ENCODE data around the gene ELMOD1.

ELMOD1 gene

DNA sequence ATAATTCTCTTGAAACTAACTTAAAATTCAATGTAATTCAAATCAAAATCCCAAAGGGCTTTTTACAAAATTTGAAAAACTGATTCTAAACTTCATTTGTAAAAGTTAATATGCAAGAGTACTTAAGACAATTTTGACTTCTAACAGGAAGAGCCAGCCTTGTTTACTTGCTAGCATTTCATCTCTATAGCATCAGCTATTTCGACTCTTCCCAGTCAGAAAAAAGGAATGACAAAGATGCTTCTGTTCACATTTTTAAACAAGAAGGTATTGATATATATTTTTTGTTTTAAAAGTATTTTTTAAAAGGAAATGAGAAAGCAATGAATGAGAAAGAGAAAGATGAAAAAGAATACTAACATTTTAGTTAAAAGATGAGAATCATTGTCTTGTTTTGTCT, 104.5 kb downstream of the ELMOD1 start:
- no peak for TF ChIP-seq CTCF (IDR thresholded peaks at IDR 0.05; ENCODE audit: borderline replicate concordance, insufficient read depth, low read depth, low read length)
- H3K4me3 ChIP-seq (ENCODE audit: low read depth, low read length), result no peak overlapping the region

DNA sequence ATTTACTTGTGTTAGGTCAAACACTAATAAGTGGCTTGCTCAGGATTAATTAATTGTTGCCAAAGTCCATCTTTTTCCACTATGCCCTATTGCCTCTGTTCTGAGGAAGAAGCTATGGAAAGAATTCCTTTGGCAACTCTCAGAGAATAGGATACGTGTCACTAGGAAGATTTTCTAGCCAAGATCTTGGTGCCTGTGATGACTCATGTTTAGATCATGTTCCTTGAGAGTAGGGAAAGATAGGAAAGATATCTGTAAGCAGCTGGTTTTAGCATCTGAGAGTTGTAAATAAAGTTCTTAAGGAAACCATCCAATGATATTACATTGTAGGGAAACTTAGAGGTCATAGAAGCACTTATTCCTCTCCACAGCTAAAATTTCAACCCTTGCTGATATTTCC, 105.2 kb downstream of the ELMOD1 start:
- TF ChIP-seq CTCF (IDR thresholded peaks at IDR 0.05; ENCODE audit: borderline replicate concordance, insufficient read depth, low read depth, low read length), result no peak
- no peak overlapping the region for H3K4me3 ChIP-seq (ENCODE audit: low read depth, low read length)

- TF ChIP-seq CTCF (IDR thresholded peaks at IDR 0.05; ENCODE audit: borderline replicate concordance, insufficient read depth, low read depth, low read length), result no peak
- no peak overlapping the region for H3K4me3 ChIP-seq (ENCODE audit: low read depth, low read length)
These were observed 106.3 kb downstream of the ELMOD1 start for GRCh38 chr11:107697291-107697690.

DNA sequence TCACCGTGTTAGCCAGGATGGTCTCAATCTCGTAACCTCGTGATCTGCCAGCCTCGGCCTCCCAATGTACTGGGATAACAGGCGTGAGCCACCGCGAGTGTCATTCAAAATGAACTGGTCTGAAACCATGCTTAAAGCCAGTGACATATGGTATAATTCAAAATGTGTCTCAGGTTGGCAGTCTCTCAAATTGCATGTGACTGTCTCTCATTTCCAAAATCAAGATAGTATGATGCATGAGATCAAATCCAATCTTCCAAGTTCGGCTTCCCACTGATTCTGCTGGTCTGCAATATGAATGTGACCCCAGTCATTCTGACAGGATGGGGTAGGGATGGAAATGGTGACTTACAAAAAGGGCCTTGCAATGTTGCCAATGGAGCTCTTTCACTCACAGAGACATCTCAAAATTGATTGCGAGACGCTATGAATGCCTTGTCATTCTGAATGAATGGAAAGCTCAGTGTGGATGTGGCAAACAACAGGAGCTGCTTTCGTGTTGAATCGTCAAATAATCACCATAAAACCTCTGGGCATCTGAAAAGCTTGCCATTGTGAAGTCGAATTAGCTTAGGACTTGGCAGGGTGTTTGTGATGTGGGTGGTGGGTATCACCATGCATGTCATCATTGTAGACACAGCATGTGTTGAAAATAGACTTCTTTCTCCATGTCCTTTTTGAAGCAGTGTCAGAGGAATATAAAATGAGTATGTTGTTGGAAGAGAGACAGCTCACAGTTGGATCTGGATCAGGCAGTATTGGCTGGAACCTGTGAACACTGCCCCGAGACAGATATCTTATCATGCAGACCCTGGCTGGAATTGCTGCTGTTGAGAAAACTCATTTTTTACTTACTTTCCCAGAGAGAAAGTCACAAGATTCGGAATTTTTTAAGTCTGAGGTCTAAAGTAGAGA, 108.7 kb downstream of the ELMOD1 start:
- H3K4me3 ChIP-seq (ENCODE audit: low read depth, low read length), result no peak overlapping the region
- TF ChIP-seq CTCF (IDR thresholded peaks at IDR 0.05; ENCODE audit: borderline replicate concordance, insufficient read depth, low read depth, low read length), result no peak

- TF ChIP-seq CTCF (IDR thresholded peaks at IDR 0.05; ENCODE audit: borderline replicate concordance, insufficient read depth, low read depth, low read length), result no peak
- no peak overlapping the region for H3K4me3 ChIP-seq (ENCODE audit: low read depth, low read length)
These were observed 111.2 kb downstream of the ELMOD1 start for GRCh38 chr11:107702109-107702660.

GRCh38 chr11:107702723-107703122, 111.8 kb downstream of the ELMOD1 start:
- TF ChIP-seq CTCF (IDR thresholded peaks at IDR 0.05; ENCODE audit: borderline replicate concordance, insufficient read depth, low read depth, low read length), result no peak
- H3K4me3 ChIP-seq (ENCODE audit: low read depth, low read length), result no peak overlapping the region

DNA sequence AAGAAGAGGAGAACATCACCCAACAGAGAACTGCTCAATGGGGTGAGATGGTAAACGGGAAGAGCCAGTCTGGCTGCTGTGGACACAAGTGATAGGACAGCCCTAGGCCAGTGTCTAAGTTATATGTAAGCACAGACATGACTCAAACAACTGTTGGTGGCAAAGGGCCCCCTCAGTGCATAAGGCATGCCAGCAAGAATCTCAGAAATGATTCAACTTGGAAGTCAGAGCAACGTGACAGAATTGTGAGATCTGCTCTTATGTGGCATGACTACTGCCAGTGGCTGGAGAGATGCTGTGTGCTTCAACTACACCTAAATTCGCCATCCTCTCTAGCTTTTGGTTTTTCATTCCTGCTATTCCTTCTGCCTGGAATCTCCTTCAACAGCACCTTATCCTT, 113.5 kb downstream of the ELMOD1 start:
- TF ChIP-seq CTCF (IDR thresholded peaks at IDR 0.05; ENCODE audit: borderline replicate concordance, insufficient read depth, low read depth, low read length), result no peak
- no peak overlapping the region for H3K4me3 ChIP-seq (ENCODE audit: low read depth, low read length)
